ENCODE results near the gene CEACAM18.
"Not testable (repeated sequence)": the region's sequence is repeated elsewhere in the genome, so short reads cannot be mapped to it uniquely, and the experiment has no call there.

CEACAM18 gene

DNA sequence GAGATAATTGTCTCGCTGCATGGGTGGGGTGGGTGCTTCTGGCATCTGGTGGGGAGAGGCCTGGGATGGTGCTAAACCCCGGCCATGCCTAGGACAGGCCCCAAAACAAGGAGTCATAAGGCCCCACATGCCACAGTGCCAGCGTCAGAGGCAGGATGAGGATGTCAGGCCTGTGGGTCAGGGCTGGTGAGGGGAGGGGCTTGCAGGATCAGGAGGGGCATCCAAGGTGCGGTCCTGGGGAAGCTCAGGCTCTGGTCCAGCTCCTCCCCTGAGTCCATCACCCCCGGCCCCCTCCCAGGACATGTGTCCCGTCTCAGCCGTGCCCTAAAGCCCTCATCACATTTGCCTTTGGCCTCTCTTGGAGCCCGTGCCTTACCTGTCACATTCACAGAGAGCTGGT, 22.6 kb downstream of the CEACAM18 start:
- DNase-seq = not testable (repeated sequence)

DNA sequence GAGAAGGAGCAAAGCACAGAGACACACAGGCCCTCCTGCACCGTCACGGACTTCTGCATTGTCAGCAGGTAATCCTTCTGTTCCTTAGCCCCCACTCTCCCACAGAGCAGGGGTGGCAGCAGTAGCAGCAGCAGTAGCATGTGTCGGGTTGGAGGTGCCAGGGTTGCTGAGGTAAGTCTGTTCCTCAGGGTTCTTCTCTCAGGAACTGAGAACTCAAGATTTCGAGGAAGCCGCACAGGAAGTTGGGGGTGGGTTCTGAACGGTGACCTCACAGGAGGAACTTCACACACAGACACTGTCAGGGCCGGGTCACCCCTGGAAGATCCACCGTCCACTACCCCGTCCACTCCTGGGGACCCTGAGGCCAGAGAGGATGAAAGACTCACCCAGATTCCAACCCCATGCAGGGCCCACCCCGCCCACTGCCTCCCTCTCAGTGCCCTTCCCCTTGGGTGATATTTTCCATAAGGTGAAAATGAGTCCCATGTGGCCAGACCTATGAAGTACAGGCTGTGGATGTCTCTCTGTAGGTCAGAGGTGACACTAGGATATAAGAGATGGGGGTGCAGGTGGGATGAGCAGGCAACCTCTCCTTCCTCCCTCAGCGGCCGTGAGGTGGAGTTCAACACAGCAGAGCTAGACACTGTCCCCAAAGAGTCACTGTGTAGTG, 23.4 kb downstream of the CEACAM18 start, which contains the start of gene SIGLEC12:
Gene SIGLEC12, minus strand, starts transcription at position 207 of the 670 bp plus-strand sequence. Its CDS starts 67 bp downstream, at position 140.
- DNase-seq = peak; percentile 87

DNA sequence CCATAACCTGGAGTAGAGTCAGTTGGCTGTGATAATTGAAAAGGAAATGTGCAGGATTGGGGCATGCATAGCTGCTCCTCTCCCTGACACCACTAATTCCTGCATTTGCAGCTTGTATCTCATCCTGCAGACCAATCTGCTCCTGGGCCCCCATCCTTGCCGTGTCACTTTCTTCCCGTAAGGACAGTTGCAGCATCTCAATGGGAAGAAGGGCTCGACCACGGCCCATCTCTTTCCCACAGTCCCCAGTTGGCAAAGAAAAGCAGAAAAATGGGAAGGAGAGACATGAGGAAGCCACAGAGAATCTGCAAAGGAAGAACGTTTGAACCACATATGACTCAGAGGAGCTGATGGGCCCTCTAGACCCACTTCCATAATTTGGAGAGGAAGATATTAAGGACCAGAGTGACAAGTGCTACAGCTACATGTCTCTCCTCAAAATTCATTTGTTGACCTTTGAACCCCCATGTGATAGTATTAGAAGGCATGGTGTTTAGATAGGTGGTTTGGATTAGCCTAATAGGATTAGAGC, 25.0 kb downstream of the CEACAM18 start:
- peak; percentile 76 for DNase-seq

DNA sequence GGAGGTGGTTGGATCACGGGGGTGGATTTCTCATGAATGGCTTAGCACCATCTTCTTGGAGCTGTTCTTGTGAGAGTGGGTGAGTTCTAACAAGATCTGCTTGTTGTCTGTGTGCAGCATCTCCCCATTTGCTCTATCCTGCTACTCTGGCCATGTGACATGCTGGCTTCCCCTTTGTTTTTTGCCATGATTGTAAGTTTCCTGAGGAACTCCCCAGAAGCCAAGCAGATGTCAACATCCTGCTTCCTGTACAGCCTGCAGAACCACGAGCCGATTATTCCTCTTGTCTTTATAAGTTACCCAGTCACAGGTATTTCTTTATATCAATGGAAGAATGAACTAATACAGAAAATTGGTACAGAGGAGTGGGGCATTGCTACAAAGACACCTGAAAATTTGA, 25.6 kb downstream of the CEACAM18 start:
- no peak for DNase-seq

DNA sequence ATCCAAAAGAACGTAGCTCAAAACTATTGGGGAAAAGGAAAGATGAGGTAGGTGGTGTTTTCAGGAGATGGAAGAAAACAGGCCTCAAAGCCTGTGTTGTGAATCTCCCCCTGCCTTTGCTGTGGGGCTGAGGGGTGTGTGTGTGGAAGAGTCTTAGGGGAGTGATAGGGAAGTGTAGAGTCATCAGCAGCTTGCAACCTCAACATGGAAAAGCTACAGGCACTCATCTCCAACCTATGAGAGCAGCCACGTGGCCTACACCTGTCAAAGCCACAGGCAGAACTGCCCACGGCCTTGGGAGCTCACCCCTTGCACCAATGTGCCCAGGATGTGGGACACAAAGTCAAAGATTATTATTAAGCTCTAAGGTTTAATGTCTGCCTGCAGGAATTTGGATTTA, 27.6 kb downstream of the CEACAM18 start:
- no peak for DNase-seq

DNA sequence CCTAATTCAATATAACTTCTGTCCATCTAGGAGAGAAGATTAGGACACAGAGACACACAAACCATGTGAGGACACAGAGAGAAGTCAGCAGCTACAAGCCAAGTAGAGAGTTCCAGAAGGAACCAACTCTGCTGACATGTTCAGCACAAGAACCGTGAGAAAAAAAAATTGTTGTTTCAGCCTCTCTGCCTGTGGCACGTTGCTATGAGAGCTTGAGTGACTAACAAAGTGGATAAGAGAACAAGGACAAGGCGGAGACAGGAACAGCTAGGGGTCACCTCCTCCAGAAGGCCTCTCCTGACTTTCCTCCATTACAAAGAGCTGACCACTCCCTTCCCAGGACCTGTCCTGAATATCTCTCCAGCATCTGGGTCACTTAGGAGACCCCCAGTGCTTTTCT, 28.9 kb downstream of the CEACAM18 start:
- peak; percentile 80 for DNase-seq

DNA sequence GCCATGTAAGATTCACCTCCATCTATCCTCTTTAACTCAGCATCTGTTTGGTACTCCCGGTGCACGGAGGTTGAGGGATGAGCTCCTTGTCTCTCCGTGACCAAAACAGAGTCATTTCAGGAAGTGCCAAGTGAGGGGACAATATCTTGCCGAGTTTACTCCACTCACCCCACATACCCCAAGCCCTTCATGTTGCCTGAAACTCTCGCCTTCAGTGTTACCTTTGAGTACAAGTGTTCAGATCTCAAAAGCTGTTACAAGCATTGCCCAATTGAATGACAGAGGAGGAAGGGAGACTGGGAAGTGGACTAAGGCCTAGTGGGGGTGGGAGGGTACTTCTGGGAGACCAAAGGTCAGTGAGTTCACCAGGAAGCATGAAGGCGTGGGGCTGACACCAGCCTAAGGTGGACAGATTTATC, 29.3 kb downstream of the CEACAM18 start:
- peak; percentile 73 for DNase-seq

DNA sequence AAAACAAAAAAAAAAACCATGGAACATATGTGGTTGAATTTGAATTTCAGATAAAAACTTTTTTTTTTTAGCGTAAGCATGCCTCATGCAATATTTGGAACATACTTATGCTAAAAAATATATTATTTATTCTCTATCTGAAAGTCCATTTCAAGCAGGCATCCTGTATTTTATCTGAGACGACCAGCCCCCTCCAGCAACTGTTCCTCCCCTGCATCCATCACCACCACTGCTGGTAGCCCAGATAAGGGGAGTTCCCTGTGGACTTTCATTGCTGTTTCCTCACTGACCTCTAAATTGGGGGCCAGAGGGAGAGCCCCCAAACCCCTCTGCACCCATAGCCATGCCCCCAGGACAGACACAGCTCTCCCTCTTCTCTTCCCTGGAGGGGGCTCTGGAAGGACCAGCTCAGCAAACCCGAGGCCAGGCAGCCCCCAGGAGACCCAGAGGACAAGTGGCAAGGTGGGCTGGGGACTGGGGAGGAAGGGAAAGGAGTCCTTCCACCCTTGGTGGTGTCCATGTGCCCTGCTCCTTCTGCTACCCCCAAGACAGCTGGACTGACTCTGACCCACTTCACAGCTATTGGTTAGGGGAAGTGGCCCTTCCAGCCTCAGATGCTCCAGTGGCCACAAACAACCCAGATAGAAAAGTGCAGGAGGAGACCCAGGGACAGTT, 29.9 kb downstream of the CEACAM18 start:
- DNase-seq = peak; percentile 6

DNA sequence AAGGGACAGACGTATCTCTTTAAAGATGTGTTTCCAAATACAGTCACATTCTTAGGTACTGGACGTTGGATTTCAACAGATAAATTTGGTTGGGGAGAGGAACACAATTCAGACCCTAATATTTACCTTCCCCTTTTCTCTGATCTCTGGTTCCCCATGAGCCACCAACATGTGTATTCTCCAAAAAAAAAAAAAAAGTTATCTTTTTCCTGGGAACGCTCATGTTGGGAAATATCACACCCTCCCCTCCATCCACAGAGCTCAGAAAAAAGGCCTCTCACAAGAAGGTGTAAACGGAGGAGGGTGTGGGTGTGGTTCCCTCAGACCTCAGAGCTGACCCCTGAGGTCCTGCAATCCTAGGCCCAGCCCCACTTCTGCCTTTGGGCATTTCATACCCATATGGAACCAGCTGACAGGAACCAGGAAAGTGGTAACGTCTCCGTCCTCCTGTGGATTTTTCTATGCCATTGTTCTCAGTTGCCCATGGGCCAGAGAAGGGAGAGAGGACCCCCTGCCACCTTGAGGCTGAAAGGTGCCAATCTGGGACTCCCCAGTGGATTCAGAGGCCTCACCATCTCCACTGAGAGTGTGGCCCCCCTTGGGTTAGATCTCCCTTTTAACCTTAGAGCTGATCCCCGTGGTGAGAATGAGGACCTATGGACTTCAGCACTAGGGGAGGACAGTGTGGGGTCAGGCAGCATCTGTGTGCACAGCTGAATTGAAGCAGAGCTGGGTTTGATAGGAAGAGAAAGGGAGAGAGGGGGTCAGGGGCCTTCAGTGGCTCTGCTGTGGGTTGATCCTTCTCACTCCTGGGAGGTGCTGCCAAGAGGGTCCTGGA, 31.7 kb downstream of the CEACAM18 start:
- peak; percentile 9 for DNase-seq

DNA sequence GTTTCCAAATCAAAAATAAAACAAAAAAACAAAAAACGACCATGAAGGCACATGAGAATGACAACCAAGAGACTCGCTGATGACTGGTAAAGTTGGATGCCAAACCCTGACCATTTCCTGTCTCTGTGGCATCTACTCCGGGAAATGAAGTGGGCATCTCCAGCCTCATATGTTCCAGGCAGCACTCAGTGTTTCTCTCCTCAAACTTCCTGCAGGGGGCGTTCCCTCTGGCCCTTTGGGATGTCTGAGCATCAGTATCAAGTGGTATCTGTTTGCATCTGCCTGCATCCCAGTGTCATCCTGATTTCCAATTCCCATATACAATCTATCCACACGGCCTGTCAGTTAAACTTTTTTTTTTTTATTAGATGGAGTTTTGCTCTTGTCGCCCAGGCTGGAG, 33.0 kb downstream of the CEACAM18 start:
- peak; percentile 29 for DNase-seq

DNA sequence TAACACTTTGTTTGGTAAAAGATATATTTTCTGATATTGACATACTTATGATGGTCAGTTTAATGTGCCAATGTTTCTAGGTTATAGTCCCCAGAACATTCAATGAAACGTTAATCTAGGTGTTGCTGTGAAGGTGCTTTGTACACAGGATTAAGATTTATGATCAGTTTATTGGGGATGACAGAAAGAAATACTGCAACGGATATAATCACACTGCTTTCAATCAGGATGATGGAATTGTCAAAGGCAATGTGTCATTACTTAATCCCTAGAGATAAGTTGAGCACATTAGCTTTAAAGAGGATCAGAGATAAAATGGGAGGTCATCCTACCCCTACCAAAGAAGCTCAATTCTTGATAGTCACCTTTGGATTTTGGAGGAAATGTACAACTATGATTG, 35.6 kb downstream of the CEACAM18 start:
- no peak for DNase-seq

DNA sequence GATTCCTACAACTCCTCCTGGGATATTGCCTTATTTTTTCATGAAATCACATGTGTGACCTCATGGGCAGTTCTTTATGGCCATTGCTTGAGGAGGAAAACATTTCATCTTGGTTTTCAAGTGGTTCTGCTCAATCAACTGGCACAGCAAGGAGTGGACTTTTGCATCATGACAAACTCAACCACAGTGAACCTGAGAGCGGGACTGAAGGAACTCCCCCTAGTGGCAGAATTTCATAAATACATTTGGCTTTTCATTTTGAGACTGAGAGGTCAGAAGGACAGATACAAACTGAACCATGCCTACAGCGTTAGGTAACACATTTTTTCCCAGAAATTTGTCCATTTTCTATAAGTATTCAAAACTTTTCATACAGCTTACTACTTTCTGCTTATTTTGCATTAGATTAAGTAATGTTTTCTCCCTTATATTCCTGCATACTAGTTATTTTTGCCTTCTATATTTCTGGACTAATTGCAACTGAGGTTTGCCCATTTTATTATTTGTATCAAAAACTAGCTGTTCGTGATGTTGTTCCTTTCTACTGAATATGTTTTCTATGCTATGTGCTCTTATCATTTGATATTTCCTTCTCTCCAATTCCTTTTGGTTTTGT, 36.6 kb downstream of the CEACAM18 start:
- peak; percentile 68 for DNase-seq

DNA sequence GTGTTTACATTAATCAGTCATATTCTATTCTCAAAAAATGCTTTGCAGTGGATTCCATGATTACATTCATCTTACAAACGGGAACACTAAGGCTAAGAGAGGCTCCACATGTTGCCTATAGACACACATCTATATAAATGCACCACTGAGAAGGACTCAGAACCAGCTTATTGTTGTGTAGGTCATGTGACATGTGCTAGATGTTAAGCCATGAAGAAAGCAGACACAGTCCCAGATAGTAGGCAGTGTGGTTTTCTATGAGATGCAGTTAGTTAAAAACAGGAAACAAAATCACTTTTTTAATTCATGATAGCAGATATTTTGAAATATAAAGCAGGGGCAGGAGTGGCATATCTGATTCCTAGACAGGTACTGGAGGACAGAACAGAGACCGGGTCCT, 42.4 kb downstream of the CEACAM18 start:
- DNase-seq = peak; percentile 11

DNA sequence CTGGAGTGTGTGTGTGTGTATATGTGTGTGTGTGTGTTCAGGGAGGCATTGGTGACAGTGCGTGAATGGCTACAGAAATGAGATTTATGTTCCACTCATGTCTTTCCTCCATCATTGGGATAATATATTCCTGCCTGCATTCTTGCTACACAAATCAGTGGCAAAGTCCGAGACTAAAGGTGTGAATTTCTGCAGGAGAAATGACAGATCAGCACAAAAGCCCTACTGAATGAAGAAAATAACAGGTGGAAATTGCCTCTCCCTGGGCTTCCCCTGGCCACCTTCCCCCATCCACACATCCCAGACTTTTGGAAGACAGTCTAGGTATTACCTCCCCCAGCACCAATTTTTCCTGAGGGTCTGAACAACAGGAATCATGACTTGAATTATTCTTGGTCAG, 43.0 kb downstream of the CEACAM18 start:
- no peak for DNase-seq

DNA sequence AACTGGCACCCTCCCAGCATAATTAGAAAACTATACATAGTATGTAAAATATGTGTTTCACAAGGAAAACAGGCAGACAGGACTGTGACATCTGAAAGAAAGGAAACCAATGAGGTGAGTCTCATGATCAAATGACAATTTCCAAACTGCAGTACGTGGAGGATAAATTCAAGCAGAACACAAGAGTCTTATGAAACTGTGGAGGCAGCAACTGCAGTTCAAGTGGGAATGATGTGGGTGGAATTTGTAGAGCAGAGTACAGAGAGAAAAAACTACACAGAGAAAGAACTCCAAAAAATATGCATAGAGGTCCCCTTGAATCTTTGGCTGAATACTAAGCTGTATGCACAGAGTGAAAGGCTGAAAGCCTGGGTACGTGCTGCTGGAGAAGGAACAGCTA, 43.4 kb downstream of the CEACAM18 start:
- peak; percentile 43 for DNase-seq

DNA sequence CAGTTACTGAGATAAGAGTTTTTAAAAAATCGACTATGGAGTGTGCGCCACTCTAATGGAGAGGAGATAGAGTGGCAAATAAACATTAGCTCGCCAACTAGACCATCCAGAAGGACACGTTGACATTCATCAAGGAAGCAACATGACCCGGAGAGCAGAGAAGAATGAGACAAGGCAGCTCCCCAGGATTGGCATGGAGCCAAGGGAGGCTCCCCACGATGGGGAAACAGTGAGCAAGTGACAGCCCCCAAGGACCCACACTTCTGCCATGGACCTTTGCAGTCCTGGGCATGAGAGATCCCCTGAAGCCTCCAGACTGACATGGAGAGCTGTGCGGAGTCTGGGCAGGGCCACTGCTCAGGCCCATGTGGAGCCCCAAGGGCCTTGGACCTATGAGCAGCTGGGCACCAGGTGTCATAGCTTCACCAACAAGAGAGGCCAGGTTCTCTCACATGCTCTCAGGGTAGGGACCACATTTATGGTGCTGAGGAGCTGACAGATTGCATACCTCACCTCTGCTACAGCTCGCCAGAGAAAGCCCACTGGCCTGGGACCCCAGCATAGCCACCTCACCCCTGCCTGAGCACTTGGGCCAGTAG, 46.4 kb downstream of the CEACAM18 start:
- no peak for DNase-seq

DNA sequence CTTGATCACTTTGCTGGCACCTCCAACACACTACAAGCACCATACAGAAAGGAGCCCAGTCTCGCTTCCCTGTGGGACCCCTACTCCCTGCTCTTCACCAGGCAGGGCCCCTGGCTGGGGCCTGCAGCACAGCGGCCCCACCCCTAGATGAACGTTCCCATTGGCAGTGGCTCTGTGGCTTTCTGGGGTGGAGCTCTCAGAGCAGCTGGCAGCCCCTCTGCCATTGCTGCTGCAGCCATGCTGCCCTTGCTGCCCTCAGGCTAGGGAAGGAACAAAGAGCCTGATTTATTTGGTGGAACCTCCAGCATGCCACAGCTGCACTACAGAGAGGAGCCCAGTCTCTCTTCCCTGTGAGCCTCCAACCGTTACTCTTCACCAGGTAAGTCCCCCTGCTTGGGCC, 47.3 kb downstream of the CEACAM18 start:
- no peak for DNase-seq

DNA sequence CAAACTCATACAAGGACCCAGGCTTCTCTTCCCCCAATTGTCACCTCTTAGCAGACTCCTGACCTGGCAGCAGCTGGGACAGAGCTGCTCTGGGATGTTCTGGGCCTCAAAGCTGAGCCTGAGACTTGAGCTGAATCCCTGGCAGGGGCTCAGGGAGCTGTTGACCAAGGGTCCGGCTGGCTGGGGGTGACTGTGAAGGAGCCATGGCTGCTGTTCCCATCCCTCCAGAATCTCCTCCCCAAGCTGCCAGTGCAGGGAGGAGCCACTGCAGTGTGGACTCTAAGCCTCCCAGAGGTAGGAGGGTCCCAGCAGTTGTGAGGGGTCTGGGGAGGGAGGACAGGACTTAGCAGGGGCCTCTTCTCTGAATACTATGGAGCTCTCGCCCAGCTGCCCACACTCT, 51.0 kb downstream of the CEACAM18 start:
- no peak for DNase-seq

DNA sequence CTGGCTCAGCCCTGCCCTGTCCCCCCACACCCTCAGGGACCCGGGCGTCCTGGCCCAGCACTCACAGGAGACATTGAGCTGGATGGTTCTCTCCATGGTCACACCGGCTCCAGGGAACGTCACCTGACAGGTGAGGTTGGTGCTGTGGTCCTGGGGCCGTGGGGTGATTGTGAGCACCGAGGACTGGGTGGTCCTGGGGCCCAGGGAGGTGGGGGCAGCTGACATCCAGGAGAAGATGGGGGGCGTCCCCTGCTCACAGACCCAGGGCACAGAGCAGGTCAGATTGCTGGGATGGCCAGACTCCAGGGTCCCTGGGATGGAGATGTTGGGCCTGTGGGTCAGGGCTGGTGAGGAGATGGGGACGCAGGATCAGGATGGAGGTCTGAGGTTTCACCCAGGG, 52.3 kb downstream of the CEACAM18 start:
- DNase-seq = no peak

DNA sequence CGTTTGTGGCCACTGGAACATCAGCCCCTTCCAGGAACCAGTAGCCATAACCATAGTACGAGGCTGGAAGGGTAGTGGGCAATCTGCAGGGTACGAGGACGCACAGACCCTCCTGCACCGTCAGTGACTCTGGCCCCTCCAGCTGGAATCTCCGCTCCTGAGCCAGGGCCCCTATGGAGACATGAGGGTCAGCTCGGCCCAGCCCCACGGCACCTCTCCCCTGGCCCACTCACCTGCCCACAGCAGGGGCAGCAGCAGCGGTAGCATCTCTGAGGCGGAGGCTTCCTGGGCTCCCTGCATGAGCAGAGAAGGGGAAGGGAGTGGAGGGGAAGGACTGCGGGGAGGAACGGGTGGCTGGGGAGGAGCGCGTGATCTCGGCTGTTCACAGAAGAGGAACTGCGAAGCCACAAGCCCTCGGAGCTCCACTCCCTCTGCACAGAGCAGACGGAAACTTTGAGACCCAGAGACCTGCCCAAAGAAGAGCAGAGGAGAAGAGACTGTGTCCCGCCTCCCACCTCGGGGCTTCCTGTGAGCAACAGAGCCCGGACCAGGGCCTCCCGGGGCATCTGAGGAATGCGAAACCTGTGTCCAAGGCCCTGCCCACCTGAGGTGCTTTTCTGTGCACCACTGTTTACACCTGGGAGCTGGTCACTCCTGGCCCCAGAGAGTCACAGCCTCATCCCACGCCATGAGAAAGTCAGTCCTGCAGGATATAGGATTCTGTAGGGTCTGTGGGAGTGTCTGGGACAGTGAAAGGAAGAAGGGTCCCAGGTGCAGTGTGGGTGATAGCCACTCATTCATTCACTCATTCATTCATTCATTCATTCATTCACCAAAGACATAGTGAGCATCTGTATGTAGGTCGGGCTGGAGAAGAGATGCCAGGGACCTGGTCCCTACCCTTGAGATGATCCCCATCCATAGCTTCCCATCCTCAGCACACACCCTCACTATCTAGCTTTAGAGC, 53.3 kb downstream of the CEACAM18 start, which contains the start of gene SIGLEC6:
Gene SIGLEC6, minus strand, starts transcription at position 322 of the 967 bp plus-strand sequence. Its CDS starts 22 bp downstream, at position 300.
- peak; percentile 86 for DNase-seq

DNA sequence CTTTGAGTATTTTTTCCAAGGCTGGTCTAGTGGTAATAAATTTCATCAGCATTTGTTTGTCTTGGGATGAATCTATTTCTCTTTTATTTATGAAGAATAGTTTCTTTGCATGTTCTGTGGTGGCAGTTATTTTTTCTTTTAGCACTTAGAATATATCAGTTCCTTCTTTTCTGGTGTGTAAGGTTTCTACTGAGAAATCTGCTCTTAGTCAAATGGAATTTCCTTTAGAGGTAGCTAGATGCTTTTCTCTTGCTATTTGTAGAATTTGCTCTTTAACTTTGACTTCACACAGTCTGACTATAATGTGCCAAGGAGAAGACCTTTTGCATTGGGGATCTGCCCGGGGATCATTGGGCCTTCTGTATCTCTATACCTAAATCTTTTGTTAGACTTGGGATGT, 57.2 kb downstream of the CEACAM18 start:
- DNase-seq = no peak

All from inflammatory macrophage treated with lipopolysaccharide for 4 hours (primary cell).